HG03442 (cell line): ENCODE results near the gene CNEP1R1.
A peak's percentile ranks its signal among the peaks of the same experiment; 100 is the strongest.
"Not testable (repeated sequence)": the region's sequence is repeated elsewhere in the genome, so short reads cannot be mapped to it uniquely, and the experiment has no call there.

Experiments used
- ATAC-seq: cut with Tn5 transposase; IDR thresholded peaks from one replicate; pipeline ENCODE4 v1.9.1; 2021; ENCODE audit warnings: mild to moderate bottlenecking, moderate library complexity; ENCODE audit not compliant: unreplicated experiment

CNEP1R1 gene

DNA sequence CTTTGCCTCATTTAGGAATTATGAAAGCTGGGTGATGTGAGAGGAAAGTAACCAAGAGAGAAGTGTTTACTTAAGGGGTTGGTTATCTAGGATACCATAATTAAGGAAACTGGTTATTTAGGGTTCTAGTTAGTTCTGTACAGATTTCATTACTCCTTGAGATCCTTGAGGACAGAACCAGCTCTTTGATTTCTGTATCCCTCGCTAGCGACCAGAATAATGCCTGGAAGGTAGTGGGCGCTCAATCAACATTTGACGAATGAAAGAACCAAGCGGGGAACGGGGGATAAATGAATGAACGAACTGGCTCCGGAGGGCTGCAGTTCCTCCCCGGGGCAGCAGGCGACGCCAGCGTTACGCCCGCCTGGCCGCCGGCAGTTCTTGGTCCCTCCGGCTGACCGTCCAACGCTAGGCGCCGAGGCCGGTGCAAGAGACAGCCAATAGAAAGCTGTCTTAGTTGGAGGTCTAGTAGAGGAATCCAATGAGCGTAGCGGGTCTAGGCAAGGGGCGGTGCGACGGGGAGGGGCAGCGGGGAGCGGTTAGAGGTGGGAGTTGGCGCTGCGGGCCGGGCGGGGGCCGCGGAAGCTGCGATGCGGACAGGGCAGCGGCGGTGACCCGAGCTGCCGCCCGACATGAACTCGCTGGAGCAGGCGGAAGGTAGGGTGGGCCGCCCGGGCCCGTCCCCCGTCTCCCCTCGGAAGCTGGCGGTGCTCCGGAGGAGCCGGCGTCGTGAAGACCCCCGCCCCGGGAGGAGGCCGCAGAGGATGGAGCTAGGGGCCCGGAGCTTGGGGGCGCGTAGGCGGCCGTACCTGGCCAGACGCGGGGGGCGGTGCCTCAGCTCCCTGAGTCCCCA, at the start of gene CNEP1R1:
Gene CNEP1R1 (plus strand): TSS at position 542 of the 853 bp plus-strand sequence. CDS start 91 bp downstream, at position 633.
- ATAC-seq, result peak; percentile 99

DNA sequence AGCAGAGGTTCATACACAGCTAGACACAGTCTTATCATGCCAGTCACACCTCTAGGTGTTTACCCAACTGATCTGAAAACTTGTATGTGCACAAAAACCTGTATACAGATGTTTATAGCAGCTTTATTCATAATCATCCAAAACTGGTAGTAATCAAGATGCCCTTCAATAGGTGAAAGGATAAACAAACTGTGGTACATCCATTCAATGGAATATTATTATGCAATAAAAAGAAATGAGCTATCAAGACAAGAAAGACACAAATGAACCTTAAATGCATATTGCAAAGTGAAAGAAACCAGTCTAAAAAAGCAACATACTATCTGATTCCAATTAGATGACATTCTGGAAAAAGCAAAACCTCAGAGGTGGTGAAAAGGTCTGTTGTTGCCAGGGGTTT, 47.6 kb upstream of the CNEP1R1 start:
- ATAC-seq, result no peak

DNA sequence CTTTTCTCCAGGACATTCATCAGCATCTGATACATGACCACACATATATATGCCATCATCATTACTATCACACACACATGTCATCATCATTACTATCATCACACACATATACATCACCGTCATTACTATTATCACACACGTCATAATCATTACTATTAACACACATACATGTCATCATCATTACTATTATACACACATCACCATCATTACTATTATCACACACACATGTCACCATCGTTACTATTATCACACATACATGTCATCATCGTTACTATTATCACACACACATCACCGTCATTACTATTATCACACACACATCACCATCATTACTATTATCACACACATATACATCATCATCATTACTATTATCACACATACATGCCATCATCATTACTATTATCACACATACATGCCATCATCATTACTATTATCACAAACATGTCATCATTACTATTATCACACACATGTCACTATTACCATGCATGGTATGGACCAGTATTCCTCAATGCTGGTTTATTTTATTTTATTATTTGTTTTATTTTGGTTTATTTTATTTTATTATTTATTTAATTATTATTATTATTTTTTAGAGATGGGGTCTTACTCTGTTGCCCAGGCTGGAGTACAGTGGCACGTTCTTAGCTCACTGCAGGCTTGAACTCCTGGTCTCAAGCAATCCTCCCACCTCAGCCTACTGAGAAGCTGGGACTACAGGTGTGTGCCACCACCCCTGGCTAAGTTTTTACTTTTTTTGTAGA, 46.3 kb upstream of the CNEP1R1 start:
- ATAC-seq, result no peak

GRCh38 chr16:49980166-49980565, 44.9 kb upstream of the CNEP1R1 start:
- no peak for ATAC-seq

DNA sequence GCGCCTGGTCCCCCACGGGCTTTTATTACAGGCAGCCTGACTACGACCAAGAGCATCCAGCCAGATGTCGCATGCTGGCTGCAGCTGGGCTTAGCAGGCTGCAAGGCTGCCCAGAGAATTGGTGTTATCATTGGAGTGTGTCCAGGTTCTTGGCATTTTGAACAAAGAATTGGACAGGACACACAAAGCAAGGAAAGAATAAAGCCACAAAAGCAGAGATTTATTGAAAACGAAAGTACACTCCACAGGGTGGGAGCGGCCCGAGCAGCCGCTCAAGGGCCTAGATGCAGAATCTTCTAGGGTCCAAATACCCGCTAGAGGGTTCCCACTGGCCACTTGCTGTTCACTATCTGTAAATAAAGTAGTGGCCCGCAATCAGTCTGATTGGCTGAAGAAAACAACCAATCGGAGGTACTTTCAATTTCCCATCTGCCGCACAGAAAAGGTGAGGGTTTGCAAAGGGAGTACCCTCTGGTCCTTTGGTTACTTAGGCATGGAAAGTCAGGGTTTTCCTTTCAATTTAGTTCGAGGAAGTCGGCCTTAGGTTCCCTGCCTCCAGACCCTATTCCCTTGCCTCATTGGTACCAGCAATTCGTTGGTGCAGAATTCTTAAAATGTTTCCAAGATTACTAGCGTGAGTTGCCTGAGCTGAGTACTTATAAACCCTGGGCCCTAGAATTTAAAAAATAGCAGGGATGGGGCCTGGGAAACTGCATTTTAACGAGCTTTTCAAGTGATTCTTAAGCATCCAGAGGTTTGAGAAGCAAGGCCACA, 38.5 kb upstream of the CNEP1R1 start:
- no peak for ATAC-seq

GRCh38 chr16:49987381-49987780, 37.6 kb upstream of the CNEP1R1 start:
- ATAC-seq, result no peak

GRCh38 chr16:49992825-49993224, 32.2 kb upstream of the CNEP1R1 start:
- ATAC-seq, result no peak

GRCh38 chr16:49993579-49993978, 31.4 kb upstream of the CNEP1R1 start:
- no peak for ATAC-seq

- ATAC-seq, result no peak
Measured at GRCh38 chr16:49994006-49994405, 31.0 kb upstream of the CNEP1R1 start.

DNA sequence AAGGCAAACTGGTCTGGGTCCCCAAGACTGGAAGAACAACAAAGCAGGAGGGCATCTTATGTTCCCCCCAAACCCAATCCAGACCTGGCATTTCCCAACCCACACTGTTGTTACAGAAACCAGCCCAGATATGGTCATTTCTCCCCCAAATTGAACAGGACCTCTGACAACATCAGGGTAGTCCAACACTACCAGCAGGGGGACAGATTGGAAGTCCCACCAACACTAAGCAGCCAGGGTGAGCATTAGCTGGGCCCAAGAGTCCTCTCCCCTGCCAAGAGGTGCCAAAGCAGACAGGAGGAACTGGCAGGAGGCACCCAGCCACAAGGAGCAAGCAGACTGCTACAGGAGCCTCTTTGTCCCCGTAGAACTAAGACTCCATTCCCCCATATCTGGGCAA, 29.3 kb upstream of the CNEP1R1 start:
- no peak for ATAC-seq

DNA sequence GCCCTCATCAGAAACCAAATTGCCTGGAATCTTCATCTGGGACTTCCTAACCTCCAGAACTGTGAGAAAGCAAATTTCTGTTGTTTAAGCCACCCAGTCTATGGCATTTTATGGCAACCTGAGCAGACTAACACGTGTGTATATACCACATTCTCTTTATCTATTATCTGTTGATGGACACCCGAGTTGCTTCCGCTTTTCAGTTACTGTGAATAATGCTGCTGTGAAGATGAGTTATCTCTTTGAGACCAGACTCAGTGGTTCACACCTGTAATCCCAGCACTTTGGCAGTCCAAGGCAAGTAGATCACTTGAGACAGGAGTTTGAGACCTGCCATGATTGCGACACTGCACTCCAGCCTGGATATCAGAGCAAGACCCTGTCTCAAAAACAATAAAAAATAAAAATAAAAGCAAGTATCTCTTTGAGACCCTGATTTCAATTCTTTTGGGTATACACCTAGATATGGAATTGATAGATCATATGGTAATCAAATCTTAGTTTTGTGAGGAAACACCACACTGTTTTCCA, 27.2 kb upstream of the CNEP1R1 start:
- ATAC-seq, result no peak

GRCh38 chr16:49998991-49999390, 26.0 kb upstream of the CNEP1R1 start:
- ATAC-seq, result no peak

- ATAC-seq, result no peak
Measured at GRCh38 chr16:50001144-50001543, 23.9 kb upstream of the CNEP1R1 start.

- ATAC-seq, result no peak
Measured at GRCh38 chr16:50002190-50002589, 22.8 kb upstream of the CNEP1R1 start.

DNA sequence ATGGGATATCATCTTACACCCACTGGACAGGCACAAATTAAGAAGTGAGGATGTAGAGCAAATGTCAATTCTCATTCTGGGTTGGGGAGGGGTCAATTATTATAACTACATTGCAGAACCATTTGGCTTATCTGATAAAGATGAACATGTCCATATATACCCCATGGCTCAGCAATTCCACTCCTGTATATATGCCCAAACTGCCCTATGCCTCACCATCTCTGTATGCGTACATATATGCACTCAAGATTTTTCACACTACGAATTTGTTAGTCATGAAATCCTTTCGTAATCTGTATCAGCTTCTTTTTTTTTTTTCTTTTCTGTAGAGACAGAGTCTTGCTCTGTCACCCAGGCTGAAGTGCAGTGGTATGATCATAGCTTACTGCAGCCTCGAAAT, 20.8 kb upstream of the CNEP1R1 start:
- ATAC-seq, result no peak

GRCh38 chr16:50006964-50007363, 18.1 kb upstream of the CNEP1R1 start:
- no peak for ATAC-seq

DNA sequence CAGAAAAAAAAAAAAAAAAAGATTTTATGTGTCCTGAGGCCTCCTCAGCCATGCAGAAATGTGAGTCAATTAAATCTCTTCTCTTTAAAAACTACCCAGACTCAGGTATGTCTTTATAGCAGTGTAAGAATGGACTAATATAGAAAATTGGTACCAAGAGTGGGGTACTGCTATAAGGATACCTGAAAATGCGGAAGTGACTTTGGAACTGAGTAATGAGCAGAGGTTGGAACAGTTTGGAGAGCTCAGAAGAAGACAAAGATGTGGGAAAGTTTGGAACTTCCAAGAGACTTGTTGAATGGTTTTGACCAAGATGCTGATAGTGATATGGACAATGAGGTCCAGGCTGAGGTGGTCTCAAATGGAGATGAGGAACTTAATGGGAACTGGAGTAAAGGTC, 17.3 kb upstream of the CNEP1R1 start:
- ATAC-seq, result no peak

- no peak for ATAC-seq
Measured at GRCh38 chr16:50010212-50010611, 14.8 kb upstream of the CNEP1R1 start.

GRCh38 chr16:50011707-50012106, 13.3 kb upstream of the CNEP1R1 start:
- ATAC-seq, result no peak

GRCh38 chr16:50012182-50012581, 12.8 kb upstream of the CNEP1R1 start:
- no peak for ATAC-seq

GRCh38 chr16:50014211-50014610, 10.8 kb upstream of the CNEP1R1 start:
- not testable (repeated sequence) for ATAC-seq
